SKM-1 (cell line): ENCODE data around the gene CMYA5.

ENCODE experiments used
- DNase-seq: peaks from one replicate; lab custom pipeline; 2025; ENCODE audit not compliant: unreplicated experiment; lab: John Stamatoyannopoulos, UW

CMYA5 gene

DNA sequence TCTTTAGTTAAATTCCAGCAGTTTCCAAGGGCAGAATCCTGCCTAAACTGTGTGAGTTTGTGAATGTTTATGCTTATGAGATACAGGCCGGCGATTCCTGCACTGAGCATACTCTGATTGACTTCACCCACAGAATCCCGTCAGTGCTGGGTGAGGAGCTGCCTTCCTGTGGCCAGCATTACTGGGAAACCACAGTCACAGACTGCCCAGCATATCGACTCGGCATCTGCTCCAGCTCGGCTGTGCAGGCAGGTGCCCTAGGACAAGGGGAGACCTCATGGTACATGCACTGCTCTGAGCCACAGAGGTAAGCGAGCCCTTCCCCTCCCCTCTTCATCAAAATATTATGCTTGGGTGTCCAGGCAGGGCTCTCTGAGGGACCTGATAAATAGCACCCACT, 103.7 kb downstream of the CMYA5 start:
- no peak for DNase-seq

GRCh38 chr5:79793722-79794121, 104.1 kb downstream of the CMYA5 start:
- DNase-seq, result no peak

DNA sequence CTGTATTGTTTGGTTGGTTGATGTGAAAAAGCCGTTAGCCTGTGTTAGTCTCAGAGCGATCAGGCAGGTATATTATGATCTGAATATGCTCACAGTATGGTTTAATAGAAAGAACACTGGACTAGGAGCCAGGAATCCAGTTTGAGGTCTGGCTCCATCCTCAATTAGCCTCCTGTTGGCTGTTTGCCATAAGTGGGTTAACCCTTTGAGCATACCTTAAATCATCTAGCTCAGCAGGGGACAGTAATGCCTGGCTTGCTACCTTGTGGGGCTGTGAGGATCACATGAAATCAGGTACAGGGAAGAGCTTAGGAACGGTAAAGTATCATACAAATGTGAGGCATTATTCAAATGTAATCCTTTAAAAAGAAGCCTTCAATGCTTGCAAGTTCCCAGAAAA, 104.7 kb downstream of the CMYA5 start:
- DNase-seq, result no peak

DNA sequence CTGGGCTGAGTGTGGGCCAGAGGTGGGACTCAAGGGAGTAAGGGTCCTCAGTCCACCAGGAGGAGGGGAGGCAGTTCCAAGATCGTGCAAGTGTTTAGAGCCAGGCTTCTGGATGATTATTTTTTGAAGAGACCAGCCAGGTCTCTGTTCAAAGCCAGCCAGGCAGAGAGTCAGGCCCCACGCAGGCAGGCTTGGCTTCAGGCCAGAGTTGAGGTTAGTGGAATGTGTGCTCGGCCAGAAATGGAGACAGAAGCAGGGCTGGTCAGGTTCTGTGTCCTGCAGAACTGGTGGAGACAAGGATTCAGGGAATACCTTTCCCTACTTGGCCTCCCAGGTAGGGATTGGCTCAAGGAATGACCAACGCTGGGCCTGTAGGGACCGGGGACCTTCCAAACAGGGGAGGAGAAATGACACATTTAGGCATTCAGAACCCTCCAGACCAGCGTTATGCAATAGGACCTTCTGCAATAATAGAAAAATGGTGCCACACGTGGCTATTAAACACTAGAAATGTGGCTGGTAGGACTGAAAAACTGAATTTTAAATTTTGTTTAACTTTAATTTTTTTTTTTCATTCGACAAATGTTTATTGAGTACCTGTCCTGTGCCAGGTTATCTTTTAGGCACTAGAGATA, 106.2 kb downstream of the CMYA5 start:
- DNase-seq, result no peak

- DNase-seq, result no peak
These were observed 109.4 kb downstream of the CMYA5 start for GRCh38 chr5:79798893-79799590.

DNA sequence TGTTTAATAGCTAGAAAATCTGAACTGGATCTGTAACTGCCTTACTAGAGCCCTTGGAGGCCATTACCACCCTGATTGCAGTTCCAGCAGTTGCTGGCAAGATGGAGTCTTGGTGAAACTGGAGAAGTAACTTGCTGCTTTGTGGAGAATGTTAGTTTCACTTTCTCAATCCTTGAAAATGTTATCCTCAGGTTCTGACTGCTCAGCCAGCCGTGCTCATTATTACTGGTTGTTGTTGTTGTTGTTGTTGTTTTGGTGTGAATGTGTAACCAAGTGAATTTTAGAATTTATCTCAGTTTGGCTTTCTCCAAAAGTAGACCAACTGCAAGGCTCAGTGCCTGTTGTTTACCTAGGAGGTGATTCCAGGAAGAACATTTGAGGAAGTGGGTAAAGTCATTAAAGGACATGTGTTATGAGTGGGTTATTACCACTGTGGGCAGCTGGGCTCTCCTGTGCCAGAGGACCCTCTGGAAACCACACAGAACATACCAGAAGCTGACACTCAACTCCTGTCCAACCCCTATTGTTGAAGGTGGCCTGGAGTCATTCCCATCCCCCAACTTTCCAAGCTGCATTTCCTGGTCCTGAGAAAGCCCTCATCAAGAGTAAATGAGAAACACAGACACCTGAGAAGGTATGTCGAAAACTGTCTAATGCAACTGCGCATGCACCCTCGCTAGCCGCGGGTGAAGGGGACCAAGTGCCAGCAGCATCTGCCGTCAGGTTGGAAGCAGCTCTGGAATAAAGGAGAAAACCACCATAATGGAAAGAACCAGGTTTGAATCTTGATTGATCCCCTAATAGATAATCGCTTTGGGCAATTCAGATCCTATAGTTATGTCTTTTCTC, 111.6 kb downstream of the CMYA5 start:
- DNase-seq, result no peak

DNA sequence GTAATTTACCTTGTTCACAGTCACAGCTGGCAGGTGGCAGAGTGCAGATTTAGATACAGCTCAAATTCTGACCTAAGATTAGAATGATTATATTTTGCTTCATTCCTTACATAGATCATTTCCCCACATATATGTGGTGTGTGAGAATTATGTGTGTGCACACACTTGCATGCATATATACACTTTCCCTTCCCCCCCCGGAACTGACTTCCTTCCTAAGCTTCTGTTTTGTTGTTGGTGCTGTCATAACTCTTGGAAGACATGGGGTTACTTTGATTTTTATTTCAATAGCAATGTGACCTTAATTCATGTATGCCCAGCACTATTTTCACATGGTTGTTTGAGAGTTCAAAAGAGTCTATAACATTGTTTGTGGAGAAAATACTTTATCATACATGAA, 112.8 kb downstream of the CMYA5 start:
- DNase-seq, result no peak

DNA sequence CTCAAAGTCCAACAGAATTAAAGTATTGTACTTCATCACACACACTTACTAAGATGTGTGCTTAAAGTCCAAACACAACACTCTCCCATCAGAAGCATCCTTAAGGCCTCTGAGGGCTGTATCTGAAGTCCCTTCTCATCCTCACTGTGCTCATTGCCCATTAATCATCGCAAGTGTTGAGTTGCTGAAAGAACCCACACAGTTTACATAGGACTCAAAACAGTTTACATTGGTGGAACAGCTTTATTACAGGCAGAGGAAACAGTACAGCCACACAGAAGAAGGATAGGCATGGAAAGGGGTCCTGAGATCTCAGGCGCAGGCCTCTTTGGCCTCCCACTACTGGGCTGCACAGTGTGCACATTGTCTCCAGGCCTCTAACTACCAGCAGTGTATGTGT, 113.4 kb downstream of the CMYA5 start:
- DNase-seq, result no peak

- DNase-seq, result no peak
These were observed 117.1 kb downstream of the CMYA5 start for GRCh38 chr5:79806741-79807140.

DNA sequence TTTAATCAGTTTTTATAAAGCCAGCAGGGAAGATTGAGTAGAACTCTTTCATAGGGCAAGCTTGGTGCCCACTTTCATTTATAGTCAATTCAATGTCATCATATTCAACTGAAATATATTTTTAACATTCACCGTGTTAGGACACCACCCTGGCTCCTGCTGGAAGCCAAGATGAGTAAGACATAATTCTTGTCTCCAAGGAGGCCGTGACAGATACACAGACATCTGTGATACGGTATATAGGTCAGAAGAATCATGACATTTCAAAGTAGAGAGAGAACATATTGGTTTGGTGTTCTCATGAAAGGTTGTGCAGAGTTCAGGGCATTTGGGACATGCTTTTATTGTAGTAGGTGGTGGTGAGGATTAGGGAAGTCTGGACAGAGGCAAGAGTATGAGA, 120.1 kb downstream of the CMYA5 start:
- no peak for DNase-seq

GRCh38 chr5:79811081-79811480, 121.4 kb downstream of the CMYA5 start:
- no peak for DNase-seq

DNA sequence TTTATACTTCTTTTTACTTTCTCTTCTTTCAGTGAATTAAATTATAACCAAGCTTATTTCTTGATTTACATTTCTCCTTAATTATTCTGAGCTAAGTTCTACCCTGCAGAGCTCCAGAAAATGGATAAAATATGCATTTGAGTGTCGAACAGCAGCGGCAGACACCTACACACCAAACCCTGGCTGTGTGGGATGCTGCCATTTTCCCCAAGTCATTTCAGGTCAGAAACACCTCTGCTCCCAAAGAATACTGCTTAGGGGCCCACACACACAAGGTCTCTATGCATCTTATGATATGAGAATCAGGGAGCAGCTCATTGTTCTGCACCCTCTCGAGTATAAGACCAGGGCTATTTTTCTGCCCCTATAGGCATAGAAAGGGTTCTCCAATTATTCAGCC, 122.3 kb downstream of the CMYA5 start:
- no peak for DNase-seq

- no peak for DNase-seq
These were observed 125.1 kb downstream of the CMYA5 start for GRCh38 chr5:79814699-79815098.

DNA sequence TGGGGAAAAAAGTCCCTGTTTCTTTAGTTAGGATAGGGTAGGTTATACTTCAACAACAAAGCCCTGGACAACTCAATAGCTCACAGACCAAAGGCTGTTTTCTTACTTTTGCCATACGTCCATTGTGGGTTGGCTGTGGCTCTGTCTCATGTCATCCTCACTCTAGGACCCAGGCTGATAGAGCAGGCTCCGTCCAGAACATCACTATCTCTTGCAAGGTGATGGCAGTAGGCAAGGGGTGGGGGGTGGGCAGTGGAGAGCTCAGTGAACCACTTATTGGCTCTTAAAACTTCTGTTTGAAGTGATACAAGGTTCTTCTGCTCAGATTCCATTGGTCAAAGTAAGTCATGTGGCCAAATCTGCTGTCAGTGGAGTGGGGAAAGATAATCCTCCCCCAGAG, 126.4 kb downstream of the CMYA5 start:
- DNase-seq, result no peak

GRCh38 chr5:79820648-79821047, 131.0 kb downstream of the CMYA5 start:
- DNase-seq, result no peak

DNA sequence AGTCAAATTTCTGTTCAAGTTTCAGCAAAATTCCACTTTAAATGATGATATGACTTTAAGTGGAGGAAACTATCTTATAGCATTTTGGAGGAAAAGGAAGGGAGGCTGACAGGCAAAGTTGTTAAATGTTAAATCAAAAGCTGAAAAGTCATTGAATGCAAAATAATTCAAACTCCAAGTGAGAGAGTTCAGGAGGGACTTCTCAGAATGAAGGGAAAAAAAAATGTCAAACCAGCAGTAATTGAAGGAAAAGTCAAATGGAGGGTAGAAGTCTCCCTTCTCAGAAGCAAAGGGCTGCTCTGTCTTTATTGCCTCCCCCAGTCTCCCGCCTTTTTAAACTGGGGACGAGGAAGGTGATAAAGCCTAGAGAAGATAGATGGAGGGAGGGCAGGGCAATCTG, 134.8 kb downstream of the CMYA5 start:
- DNase-seq, result no peak

DNA sequence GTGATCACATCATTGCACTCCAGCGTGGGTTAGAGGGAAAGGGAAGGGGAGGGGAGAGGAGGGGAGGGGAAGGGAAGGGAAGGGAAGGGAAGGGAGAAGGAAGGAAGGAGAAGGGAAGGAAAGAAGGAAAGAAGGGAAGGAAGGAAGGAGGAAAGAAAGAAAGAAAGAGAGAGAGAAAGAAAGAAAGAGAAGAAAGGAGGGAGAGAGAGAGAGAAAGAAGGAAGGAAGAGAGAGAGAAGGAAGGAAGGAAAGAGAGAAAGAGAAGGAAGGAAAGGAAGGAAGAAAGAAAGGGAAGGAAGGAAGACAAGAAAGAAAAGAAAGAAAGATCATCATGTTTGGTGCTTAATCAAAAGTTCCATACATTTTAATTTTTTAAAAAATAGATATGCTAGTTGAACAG, 136.2 kb downstream of the CMYA5 start:
- DNase-seq, result no peak

DNA sequence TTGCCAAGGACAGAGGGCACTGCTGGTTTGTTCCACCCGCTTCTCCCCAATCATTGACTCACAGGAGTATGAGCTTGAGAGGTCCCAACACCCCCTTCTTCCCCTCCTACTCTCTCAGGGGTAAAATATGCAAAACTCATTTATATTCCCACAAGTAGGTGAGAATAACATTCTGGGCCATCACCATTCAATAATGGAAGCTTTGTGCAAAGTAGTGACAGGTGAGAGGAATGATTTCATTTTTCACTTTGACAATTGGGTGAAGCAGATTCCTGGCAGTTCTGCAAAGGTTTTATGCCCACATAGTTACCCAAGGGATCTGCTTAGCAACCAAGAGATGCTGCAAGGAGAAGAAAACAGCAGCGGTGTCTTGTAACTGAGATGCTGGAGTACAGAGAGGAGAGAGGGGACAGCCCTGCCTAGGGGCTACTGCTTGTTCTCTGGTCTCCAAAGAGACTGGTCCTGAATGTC, 137.6 kb downstream of the CMYA5 start:
- DNase-seq, result no peak

- no peak for DNase-seq
These were observed 139.6 kb downstream of the CMYA5 start for GRCh38 chr5:79829260-79829659.

GRCh38 chr5:79831381-79832309, 142.0 kb downstream of the CMYA5 start:
- DNase-seq, result no peak

DNA sequence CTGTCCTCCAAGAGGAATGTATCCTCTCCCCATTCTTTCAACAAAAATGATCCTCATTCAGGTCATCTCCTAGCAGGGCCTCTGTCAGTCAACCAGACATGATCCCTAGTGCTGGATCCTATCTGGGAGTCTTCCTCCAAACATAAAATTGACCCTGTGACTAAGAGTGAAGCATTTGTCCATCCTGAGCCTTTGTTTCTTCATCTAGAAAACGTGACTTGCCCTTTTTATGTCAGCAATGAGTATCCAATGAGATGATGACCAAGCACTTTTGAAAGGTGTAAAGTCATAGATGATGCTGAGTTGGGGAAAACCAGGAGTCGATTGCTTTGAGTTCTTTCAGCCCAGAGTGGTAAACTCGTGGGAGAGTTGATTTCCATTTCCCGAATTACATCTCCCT, 143.3 kb downstream of the CMYA5 start:
- no peak for DNase-seq
